SK-N-SH (cell line): ENCODE results near the gene ERC2. TPM values are rescaled to one million over a fixed set of nuclear protein-coding genes. Genes with fewer than 3 reads are reported as not detected.

Experiments used
- CTCF ChIA-PET: fragments of 300-600, 350-600 bp; formaldehyde crosslinking; extraction: SDS; loops from one replicate; lab custom pipeline; 2021; lab: Yijun Ruan, JAX
- POLR2A ChIA-PET: fragments of 350-600 bp; sonication (Branson Sonifier 250); formaldehyde crosslinking; extraction: SDS; loops from one replicate; lab custom pipeline; 2020; ENCODE audit warnings: antibody characterized with exemption, inconsistent platforms; lab: Yijun Ruan, JAX
- DNase-seq: peaks from one replicate; pipeline ENCODE4 v3.0.0; 2012
- H2AFZ ChIP-seq: fragments of 200-600 bp; sonication (generic); 2 replicates; pipeline ENCODE4 v1.8.1; 2016; ENCODE audit warnings: antibody characterized with exemption, mild to moderate bottlenecking, low read depth
- H3F3A ChIP-seq: fragments of 200-600 bp; sonication (generic); replicated peaks from 2 replicates; pipeline ENCODE3; 2016; ENCODE audit warnings: antibody characterized with exemption, mild to moderate bottlenecking; ENCODE audit not compliant: insufficient read depth
- H3K27ac ChIP-seq, 2 experiments: fragments of 200-500 bp in 1 of 2; fragments of 200-600 bp in 1 of 2; sonication (Bioruptor generic) in 1 of 2; sonication (generic), shearing (Covaris generic) in 1 of 2; 2 replicates each; pipeline versions ENCODE4 v1.5.1 to v1.6.1; 2014 to 2016; ENCODE audit warnings: low read depth in 2 of 2, inconsistent platforms in 1 of 2, low read length in 1 of 2, mild to moderate bottlenecking in 1 of 2, mixed read lengths in 1 of 2
- H3K27me3 ChIP-seq: fragments of 200-600 bp; sonication (generic), shearing (Covaris generic); 2 replicates; pipeline ENCODE4 v1.6.1; 2016; ENCODE audit warnings: mixed run types; ENCODE audit not compliant: insufficient read depth
- H3K36me3 ChIP-seq, 2 experiments: fragments of 200-500 bp in 1 of 2; fragments of 200-600 bp in 1 of 2; sonication (Bioruptor generic) in 1 of 2; sonication (generic) in 1 of 2; replicated peaks in 1 of 2; 2 replicates each; pipeline versions ENCODE3 to v1.5.1; 2014 to 2016; ENCODE audit warnings: low read length in 1 of 2, mild to moderate bottlenecking in 1 of 2; ENCODE audit not compliant: insufficient read depth in 2 of 2, control insufficient read depth in 1 of 2
- H3K4me1 ChIP-seq, 2 experiments: fragments of 200-500 bp in 1 of 2; fragments of 200-600 bp in 1 of 2; sonication (Bioruptor generic) in 1 of 2; sonication (generic), shearing (Covaris generic) in 1 of 2; 2 replicates each; pipeline versions ENCODE4 v1.5.1 to v1.6.1; 2014 to 2016; ENCODE audit warnings: low read depth in 1 of 2, low read length in 1 of 2, mixed run types in 1 of 2; ENCODE audit not compliant: insufficient read depth in 2 of 2, control insufficient read depth in 1 of 2
- H3K4me2 ChIP-seq: fragments of 200-600 bp; sonication (generic), shearing (Covaris generic); 2 replicates; pipeline ENCODE4 v1.6.1; 2017; ENCODE audit warnings: mixed run types
- H3K4me3 ChIP-seq, 2 experiments: fragments of 200-500 bp in 1 of 2; fragments of 200-600 bp in 1 of 2; sonication (Bioruptor generic) in 1 of 2; sonication (generic), shearing (Covaris generic) in 1 of 2; 2 replicates each; pipeline versions ENCODE4 v1.5.1 to v1.8.1; 2014 to 2016; ENCODE audit warnings: low read depth in 2 of 2, inconsistent platforms in 1 of 2, low read length in 1 of 2, mild to moderate bottlenecking in 1 of 2, mixed read lengths in 1 of 2, moderate library complexity in 1 of 2
- H3K79me2 ChIP-seq: fragments of 200-600 bp; sonication (generic); 2 replicates; pipeline ENCODE4 v1.8.1; 2017; ENCODE audit warnings: mild to moderate bottlenecking; ENCODE audit not compliant: insufficient read depth
- H3K9ac ChIP-seq: fragments of 200-600 bp; sonication (generic); 2 replicates; pipeline ENCODE4 v1.6.1; 2017; ENCODE audit warnings: mixed run types
- H3K9me2 ChIP-seq: fragments of 200-600 bp; sonication (generic); 2 replicates; pipeline ENCODE4 v1.6.1; 2017; ENCODE audit warnings: mixed run types
- H3K9me3 ChIP-seq: fragments of 200-600 bp; sonication (generic); 2 replicates; pipeline ENCODE4 v1.6.1; 2017; ENCODE audit warnings: mixed run types, mild to moderate bottlenecking, moderate library complexity
- H4K20me1 ChIP-seq: fragments of 200-600 bp; sonication (generic); 2 replicates; pipeline ENCODE4 v1.6.1; 2017; ENCODE audit warnings: mild to moderate bottlenecking, mixed run types; ENCODE audit not compliant: insufficient read depth
- CHD2 ChIP-seq: fragments of 150-350 bp; IDR thresholded peaks from 2 replicates; pipeline ENCODE4 v1.6.1; 2018; ENCODE audit warnings: low read length; ENCODE audit not compliant: partially characterized antibody
- ELF1 ChIP-seq: IDR thresholded peaks from 2 replicates; pipeline ENCODE4 v1.4.0; 2012
- FOXJ3 ChIP-seq: sonication (generic); formaldehyde crosslinking; IDR thresholded peaks from 2 replicates; pipeline ENCODE4 v1.5.1; 2020; ENCODE audit warnings: mild to moderate bottlenecking, missing genetic modification reagents
- FOXM1 ChIP-seq: IDR thresholded peaks from 2 replicates; pipeline ENCODE4 v1.4.0; 2012; ENCODE audit warnings: low read depth, mild to moderate bottlenecking
- GABPA ChIP-seq: IDR thresholded peaks from 2 replicates; pipeline ENCODE4 v1.4.0; 2012; ENCODE audit warnings: low read depth, mild to moderate bottlenecking
- GATA2 ChIP-seq: sonication (generic); formaldehyde crosslinking; IDR thresholded peaks from 2 replicates; pipeline ENCODE4 v1.5.0; 2020; ENCODE audit warnings: mild to moderate bottlenecking, missing genetic modification reagents
- JUND ChIP-seq: IDR thresholded peaks from 2 replicates; pipeline ENCODE4 v1.4.0; 2012
- MXI1 ChIP-seq: IDR thresholded peaks from 2 replicates; pipeline ENCODE4 v1.6.1; 2012; ENCODE audit warnings: mild to moderate bottlenecking, low read depth, low read length, improper control_type of control experiment
- POLR2AphosphoS5 ChIP-seq: IDR thresholded peaks from 2 replicates; pipeline ENCODE4 v1.6.1; 2012; ENCODE audit warnings: low read depth, low read length
- RAD21 ChIP-seq: IDR thresholded peaks from 2 replicates; pipeline ENCODE4 v1.6.1; 2012; ENCODE audit warnings: mild to moderate bottlenecking, low read length
- RCOR1 ChIP-seq: fragments of 150-350 bp; IDR thresholded peaks from 2 replicates; pipeline ENCODE4 v1.6.1; 2017; ENCODE audit warnings: antibody characterized with exemption, low read length
- REST ChIP-seq: IDR thresholded peaks from 2 replicates; pipeline ENCODE4 v1.6.1; 2012; ENCODE audit warnings: mild to moderate bottlenecking, low read depth, low read length, moderate library complexity
- SIN3A ChIP-seq: IDR thresholded peaks from 2 replicates; pipeline ENCODE4 v1.6.1; 2012; ENCODE audit warnings: low read depth, mild to moderate bottlenecking, low read length, moderate library complexity, borderline replicate concordance
- SMC3 ChIP-seq: IDR thresholded peaks from 2 replicates; pipeline ENCODE4 v1.6.1; 2012; ENCODE audit warnings: low read depth, low read length, improper control_type of control experiment
- TAF1 ChIP-seq: IDR thresholded peaks from 2 replicates; pipeline ENCODE4 v1.6.1; 2012; ENCODE audit warnings: low read depth, mild to moderate bottlenecking, low read length, moderate library complexity, borderline replicate concordance
- USF2 ChIP-seq: fragments of 150-350 bp; IDR thresholded peaks from 2 replicates; pipeline ENCODE4 v1.6.1; 2017; ENCODE audit warnings: antibody characterized with exemption, low read length, low read depth, borderline replicate concordance
- YY1 ChIP-seq: IDR thresholded peaks from 2 replicates; pipeline ENCODE4 v1.4.0; 2012; ENCODE audit warnings: low read depth, mild to moderate bottlenecking
- WGBS: methylation state at CpG from one replicate; pipeline ENCODE4 v1.1.6; 2017; ENCODE audit warnings: low lambda C conversion rate; 5-methylcytosine and 5-hydroxymethylcytosine counted together
- polyA plus RNA-seq, 3 experiments: library from polyadenylated mRNA; depleted of rRNA; stranded (reverse); fragments of >200 nt; gene quantifications; 2 replicates each; pipeline ENCODE4 v1.2.3, GENCODE V29; 2012
- TF ChIP-seq, protein P1 (sequence below): IDR thresholded peaks from 2 replicates; pipeline ENCODE4 v1.4.0; 2012; ENCODE audit warnings: low read depth, borderline replicate concordance
- TF ChIP-seq, protein P2 (sequence below): IDR thresholded peaks from 2 replicates; pipeline ENCODE4 v1.4.0; 2012; ENCODE audit warnings: low read depth

The ERC2 gene
- polyA plus RNA-seq, 1 of the 3 experiments (the other 2 are of a cell fraction) = 1.6 TPM

DNA sequence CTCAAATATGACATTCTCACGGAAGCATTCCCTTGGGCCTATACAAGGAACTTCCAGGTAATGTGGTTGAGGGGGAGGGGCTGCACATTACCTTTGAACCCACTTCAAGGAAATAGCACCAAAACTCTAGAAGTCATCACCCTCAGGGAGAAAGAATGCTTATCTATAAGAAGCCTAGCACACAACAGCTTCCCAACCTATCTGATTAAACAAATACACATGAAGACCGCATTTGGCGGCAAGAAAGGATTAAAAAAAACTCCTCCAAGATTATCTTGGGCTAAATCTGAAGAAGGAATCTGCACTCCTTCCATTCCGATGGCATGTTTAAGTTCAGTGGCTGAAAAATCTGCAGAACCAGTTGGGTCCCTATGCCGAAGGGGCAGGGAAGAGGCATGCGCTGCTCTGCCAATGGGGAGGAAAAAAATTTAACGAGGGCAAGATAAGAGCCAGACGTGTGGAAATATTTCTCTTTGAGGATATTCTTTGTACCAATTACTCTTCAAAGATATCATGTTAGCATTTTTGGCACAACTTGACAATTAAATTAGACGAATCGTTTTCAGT lies 899.2 kb downstream of the ERC2 start:
- 91% methylated on average over 10 of the region's 10 CpGs for WGBS

More for the DNA sequence above, 899.2 kb downstream of the ERC2 start:
- ChIA-PET CTCF (interaction anchor here (1.3 kb wide), 1 partner anchor 20 kb away, joined by 4 read pairs; no protein-coding TSS in a partner anchor), POLR2A (no interaction called here)
- no peaks in the 10 kb centered on the region for H3K36me3 ChIP-seq
- no peaks in the 10 kb centered on the region for H3K79me2 ChIP-seq
- no peaks in the 10 kb centered on the region for H3K9me3 ChIP-seq
- H3K9ac ChIP-seq = no peak overlapping the region
- no peaks in the 10 kb centered on the region for H3K9me2 ChIP-seq
- H2AFZ ChIP-seq = no peak overlapping the region
- no peak overlapping the region for H3K4me3 ChIP-seq
- H4K20me1 ChIP-seq = no peaks in the 10 kb centered on the region
- no peaks in the 10 kb centered on the region for H3K27me3 ChIP-seq
- H3K4me2 ChIP-seq = no peak overlapping the region
- TF ChIP-seq RAD21 = no peak
- TF ChIP-seq YY1 = no peak
- TF ChIP-seq SIN3A = no peak
- no peak for TF ChIP-seq REST
- TF ChIP-seq, protein P1, sequence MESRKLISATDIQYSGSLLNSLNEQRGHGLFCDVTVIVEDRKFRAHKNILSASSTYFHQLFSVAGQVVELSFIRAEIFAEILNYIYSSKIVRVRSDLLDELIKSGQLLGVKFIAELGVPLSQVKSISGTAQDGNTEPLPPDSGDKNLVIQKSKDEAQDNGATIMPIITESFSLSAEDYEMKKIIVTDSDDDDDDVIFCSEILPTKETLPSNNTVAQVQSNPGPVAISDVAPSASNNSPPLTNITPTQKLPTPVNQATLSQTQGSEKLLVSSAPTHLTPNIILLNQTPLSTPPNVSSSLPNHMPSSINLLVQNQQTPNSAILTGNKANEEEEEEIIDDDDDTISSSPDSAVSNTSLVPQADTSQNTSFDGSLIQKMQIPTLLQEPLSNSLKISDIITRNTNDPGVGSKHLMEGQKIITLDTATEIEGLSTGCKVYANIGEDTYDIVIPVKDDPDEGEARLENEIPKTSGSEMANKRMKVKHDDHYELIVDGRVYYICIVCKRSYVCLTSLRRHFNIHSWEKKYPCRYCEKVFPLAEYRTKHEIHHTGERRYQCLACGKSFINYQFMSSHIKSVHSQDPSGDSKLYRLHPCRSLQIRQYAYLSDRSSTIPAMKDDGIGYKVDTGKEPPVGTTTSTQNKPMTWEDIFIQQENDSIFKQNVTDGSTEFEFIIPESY = no peak
- no peak for TF ChIP-seq POLR2AphosphoS5
- no peak for TF ChIP-seq USF2
- no peak for TF ChIP-seq CHD2
- TF ChIP-seq MXI1 = no peak
- no peak for TF ChIP-seq SMC3
- TF ChIP-seq TAF1 = no peak
- no peak for TF ChIP-seq GATA2
- no peak for TF ChIP-seq ELF1
- TF ChIP-seq, protein P2, sequence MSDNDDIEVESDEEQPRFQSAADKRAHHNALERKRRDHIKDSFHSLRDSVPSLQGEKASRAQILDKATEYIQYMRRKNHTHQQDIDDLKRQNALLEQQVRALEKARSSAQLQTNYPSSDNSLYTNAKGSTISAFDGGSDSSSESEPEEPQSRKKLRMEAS = no peak
- TF ChIP-seq FOXM1 = no peak
- no peak for TF ChIP-seq JUND
- TF ChIP-seq FOXJ3 (CRISPR knock-in tag) = no peak
- no peak for TF ChIP-seq RCOR1
- TF ChIP-seq GABPA = no peak
- H3F3A ChIP-seq = no peaks in the 10 kb centered on the region
- no peak for DNase-seq
- no peak overlapping the region for H3K27ac ChIP-seq
- H3K4me1 ChIP-seq = no peaks in the 10 kb centered on the region; a peak in 1 of 4 replicates
